ENCODE measurements around the gene ACSL1.

DNA sequence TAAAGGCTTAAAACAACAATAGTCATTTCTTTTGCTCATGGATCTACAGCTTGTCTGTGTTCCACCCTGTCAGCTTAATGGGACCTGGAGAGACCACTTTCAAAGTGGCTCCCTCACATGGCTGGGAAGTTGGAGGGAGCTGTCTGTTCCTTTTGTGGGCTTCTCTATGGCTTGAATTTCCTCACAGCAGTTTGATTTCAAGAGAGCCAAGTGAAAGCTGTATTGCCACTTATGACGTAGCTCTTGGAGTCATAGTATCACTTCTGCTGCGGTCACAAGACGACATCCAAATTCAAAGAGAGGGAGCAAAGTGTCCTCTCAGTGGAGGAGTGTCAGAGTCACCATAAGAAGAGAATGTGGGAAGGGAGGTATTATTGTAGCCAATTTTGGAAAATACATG lies 22.7 kb upstream of the ACSL1 start:
- TF ChIP-seq MYC (IDR thresholded peaks at IDR 0.05; ENCODE audit: low read depth, low read length) (no peak), CTCF (IDR thresholded peaks at IDR 0.05; ENCODE audit: low read depth, low read length) (no peak)
- TF ChIP-seq, protein P1, sequence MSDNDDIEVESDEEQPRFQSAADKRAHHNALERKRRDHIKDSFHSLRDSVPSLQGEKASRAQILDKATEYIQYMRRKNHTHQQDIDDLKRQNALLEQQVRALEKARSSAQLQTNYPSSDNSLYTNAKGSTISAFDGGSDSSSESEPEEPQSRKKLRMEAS (IDR thresholded peaks at IDR 0.05; ENCODE audit: low read depth, low read length) = no peak

All from NB4 (cell line).